ENCODE data around the gene BIRC7. TPM values are rescaled to one million over a fixed set of nuclear protein-coding genes. Genes with fewer than 3 reads are reported as not detected.

BIRC7 gene
- total RNA-seq, 1 donor from 2014 or later: 0.50 TPM

DNA sequence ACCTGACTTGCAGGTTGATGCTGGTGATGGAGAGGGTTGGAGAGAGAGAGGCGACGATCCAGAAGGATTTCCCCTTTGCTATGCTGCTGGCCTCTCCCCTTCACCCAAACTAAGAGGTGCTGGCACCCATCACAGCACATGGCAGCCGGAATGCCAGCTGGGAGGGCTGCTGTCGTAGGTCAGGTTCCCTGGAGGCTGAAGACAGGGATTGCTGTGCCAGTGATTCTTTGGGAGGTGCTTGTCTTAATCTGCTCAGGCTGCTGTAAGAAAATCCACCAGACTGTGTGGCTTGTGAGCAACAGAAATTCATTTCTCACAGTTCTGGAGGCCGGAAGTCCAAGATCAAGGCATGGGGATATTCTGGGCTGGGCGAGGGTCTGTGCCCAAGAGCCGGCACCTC, 32.6 kb downstream of the BIRC7 start:
- Mint-ChIP-seq H3K36me3 (ENCODE audit: low read depth) (no peaks in the 10 kb centered on the region), H3K4me3 (ENCODE audit: unreplicated experiment) (no peak overlapping the region), H3K9me3 (ENCODE audit: low read depth) (no peaks in the 10 kb centered on the region), H3K27me3 (ENCODE audit: low read depth) (peaks cover 3% of the 10 kb centered on the region), H3K27ac (ENCODE audit: unreplicated experiment) (no peak overlapping the region), H3K4me1 (ENCODE audit: low read depth) (peaks cover 18% of the 10 kb centered on the region)
- no peak for DNase-seq (ENCODE audit: low spot score)
- TF ChIP-seq CTCF (IDR thresholded peaks at IDR 0.05): no peak

DNA sequence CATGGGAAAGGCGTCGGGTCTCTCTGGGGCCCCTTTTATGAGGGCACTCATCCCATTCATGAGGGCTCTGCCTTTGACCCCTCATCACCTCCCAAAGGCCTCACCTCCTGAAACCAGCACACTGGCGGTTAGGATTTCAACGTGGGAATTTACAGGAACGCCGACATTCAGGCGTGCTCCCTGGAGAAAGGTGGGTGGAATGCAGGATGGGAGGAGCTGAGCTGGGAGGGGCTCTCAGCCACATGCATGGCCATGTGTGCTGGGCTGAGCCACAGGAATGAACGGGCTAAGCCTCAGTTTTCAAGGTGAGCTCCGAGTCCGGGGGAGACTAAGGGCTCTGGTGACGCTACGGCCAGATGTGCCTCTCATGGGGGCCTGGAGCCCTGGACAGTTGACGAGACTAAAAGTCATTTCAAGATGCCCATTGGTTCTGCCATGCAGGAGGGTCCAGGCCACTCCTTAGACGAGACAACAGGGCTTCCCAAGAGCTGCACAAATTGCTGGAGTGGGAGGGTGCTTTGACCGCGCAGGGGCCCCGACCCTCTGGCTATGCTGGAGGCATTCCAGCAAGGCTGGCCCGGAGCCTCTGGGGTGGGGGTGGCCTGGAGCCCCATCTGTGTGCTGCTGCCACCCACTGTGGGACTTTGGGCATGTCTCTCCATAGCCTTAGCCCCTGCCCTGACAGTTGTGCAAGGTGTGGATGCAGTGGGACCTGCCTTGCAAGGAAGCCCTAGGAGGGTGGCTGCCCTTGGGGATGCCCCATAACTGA, 33.1 kb downstream of the BIRC7 start:
- Mint-ChIP-seq H3K27ac (ENCODE audit: unreplicated experiment) (no peak overlapping the region), H3K4me3 (ENCODE audit: unreplicated experiment) (no peak overlapping the region), H3K9me3 (ENCODE audit: low read depth) (no peaks in the 10 kb centered on the region), H3K4me1 (ENCODE audit: low read depth) (peaks cover 23% of the 10 kb centered on the region), H3K36me3 (ENCODE audit: low read depth) (peaks cover 2% of the 10 kb centered on the region), H3K27me3 (ENCODE audit: low read depth) (peaks cover 3% of the 10 kb centered on the region)
- DNase-seq (ENCODE audit: low spot score): no peak
- TF ChIP-seq CTCF (IDR thresholded peaks at IDR 0.05): no peak

- H3K27me3 Mint-ChIP-seq (ENCODE audit: low read depth): no peaks in the 10 kb centered on the region
- TF ChIP-seq CTCF (IDR thresholded peaks at IDR 0.05): no peak
- H3K4me1 Mint-ChIP-seq (ENCODE audit: low read depth): peaks cover 27% of the 10 kb centered on the region
- H3K9me3 Mint-ChIP-seq (ENCODE audit: low read depth): no peaks in the 10 kb centered on the region
- H3K27ac Mint-ChIP-seq (ENCODE audit: unreplicated experiment): no peak overlapping the region
- DNase-seq (ENCODE audit: low spot score): no peak
- H3K36me3 Mint-ChIP-seq (ENCODE audit: low read depth): peaks cover 2% of the 10 kb centered on the region
- no peak overlapping the region for H3K4me3 Mint-ChIP-seq (ENCODE audit: unreplicated experiment)
These were observed 34.0 kb downstream of the BIRC7 start for GRCh38 chr20:63269724-63270123.

- Mint-ChIP-seq H3K27me3 (ENCODE audit: low read depth) (no peaks in the 10 kb centered on the region), H3K9me3 (ENCODE audit: low read depth) (no peaks in the 10 kb centered on the region), H3K27ac (ENCODE audit: unreplicated experiment) (no peak overlapping the region), H3K4me1 (ENCODE audit: low read depth) (peaks cover 32% of the 10 kb centered on the region), H3K4me3 (ENCODE audit: unreplicated experiment) (peak overlapping the region; percentile 28), H3K36me3 (ENCODE audit: low read depth) (peaks cover 2% of the 10 kb centered on the region)
- DNase-seq (ENCODE audit: low spot score): no peak
- TF ChIP-seq CTCF (IDR thresholded peaks at IDR 0.05): no peak
These were observed 35.1 kb downstream of the BIRC7 start for GRCh38 chr20:63270606-63271325.

- Mint-ChIP-seq H3K27ac (ENCODE audit: unreplicated experiment) (peak within 1 kb of the TSS; percentile 89), H3K27me3 (ENCODE audit: low read depth) (no peaks in the 10 kb centered on the region), H3K4me1 (ENCODE audit: low read depth) (peaks cover 32% of the 10 kb centered on the region), H3K36me3 (ENCODE audit: low read depth) (peaks cover 2% of the 10 kb centered on the region), H3K9me3 (ENCODE audit: low read depth) (no peaks in the 10 kb centered on the region), H3K4me3 (ENCODE audit: unreplicated experiment) (peak within 1 kb of the TSS; percentile 92)
- TF ChIP-seq CTCF (IDR thresholded peaks at IDR 0.05): peak; percentile 33
- no peak for DNase-seq (ENCODE audit: low spot score)
These were observed 36.7 kb downstream of the BIRC7 start, which contains the start of gene ARFGAP1 for GRCh38 chr20:63272105-63273058. ARFGAP1 (plus strand) TSS chr20:63272813; CDS start chr20:63275581, 2,768 bp downstream.

All from chondrocyte (in vitro differentiated cells).